ENCODE data around the gene IGFL2.

- TF ChIP-seq ATF3 (IDR thresholded peaks at IDR 0.05; ENCODE audit: borderline replicate concordance, extremely low read depth, low read depth, low read length) (no peak), ATF2 (IDR thresholded peaks at IDR 0.05; ENCODE audit: low read length) (no peak), POLR2AphosphoS5 (IDR thresholded peaks at IDR 0.05; ENCODE audit: low read length) (no peak), CTCF (IDR thresholded peaks at IDR 0.05 in 2 of 3, conservative IDR thresholded peaks at IDR 0.05 in 1 of 3; ENCODE audit: control insufficient read depth in 2 of 3, extremely low read depth in 1 of 3, insufficient read depth in 1 of 3, low read depth in 3 of 3, low read length in 3 of 3) (no peak), NFXL1 (IDR thresholded peaks at IDR 0.05; ENCODE audit: borderline replicate concordance) (no peak), NBN (IDR thresholded peaks at IDR 0.05) (no peak), IRF3 (IDR thresholded peaks at IDR 0.05) (no peak), POLR2A (IDR thresholded peaks at IDR 0.05; ENCODE audit: low read depth, low read length) (no peak), SUZ12 (IDR thresholded peaks at IDR 0.05; ENCODE audit: unreplicated experiment) (no peak), MAX (IDR thresholded peaks at IDR 0.05; ENCODE audit: low read depth, low read length) (no peak)
These were observed 14.9 kb upstream of the IGFL2 start for GRCh38 chr19:46133101-46133627.
